A549 treated with CpdA at 1 μM for 4 hours (cell line): ENCODE results near the gene POLR3A. TPM values are rescaled to one million over a fixed set of nuclear protein-coding genes. Genes with fewer than 3 reads are reported as not detected.

Experiments
- total RNA-seq: library from RNA; stranded (reverse); fragments of 200-300 nt; extraction: Qiagen RNA extraction; gene quantifications from 5 replicates; pipeline ENCODE4 v1.2.3, GENCODE V29; 2022; ENCODE audit warnings: low read depth

POLR3A gene
- 13.5 to 15.9 TPM (median 14.5 TPM) in 5 replicates for total RNA-seq

GRCh38 chr10:78029269-78030226, at the start of gene POLR3A:
Gene POLR3A, minus strand, starts transcription at chr10:78029515. Its CDS starts 108 bp downstream, at chr10:78029407.

GRCh38 chr10:78033637-78034470, 4.5 kb upstream of the POLR3A start, which contains the start of gene RPS24:
Gene RPS24, plus strand, starts transcription at chr10:78033863. Its CDS starts 39 bp downstream, at chr10:78033902.

GRCh38 chr10:77926566-77927401, 102.5 kb downstream of the POLR3A start, which contains the start of gene DLG5:
Gene DLG5, minus strand, starts transcription at chr10:77926755. Its CDS starts 235 bp downstream, at chr10:77926520.

Other genes starting within 250 kb of the POLR3A start
- 29.0 to 34.8 TPM (median 34.1 TPM) in 5 replicates for gene DLG5, start 102.8 kb downstream of the POLR3A start, total RNA-seq
- gene RPS24, start 4.3 kb upstream of the POLR3A start, total RNA-seq, result 2,786 to 3,967 TPM (median 3,088 TPM) in 5 replicates